CD4-positive, alpha-beta memory T cell (primary cell): ENCODE results near the gene FAM124A. TPM values are rescaled to one million over a fixed set of nuclear protein-coding genes. Genes with fewer than 3 reads are reported as not detected.
"Not testable (repeated sequence)": the region's sequence is repeated elsewhere in the genome, so short reads cannot be mapped to it uniquely, and the experiment has no call there.

ENCODE experiments used
- CTCF ChIA-PET: fragments of 350-600 bp; sonication (Branson Sonifier 250); formaldehyde crosslinking; loops from one replicate; lab custom pipeline; 2021; ENCODE audit warnings: inconsistent platforms; ENCODE audit not compliant: partially characterized antibody; lab: Charles Lee
- POLR2A ChIA-PET: fragments of 350-600 bp; sonication (Branson Sonifier 250); formaldehyde crosslinking; loops from one replicate; lab custom pipeline; 2021; ENCODE audit not compliant: partially characterized antibody; lab: Charles Lee
- DNase-seq, 5 donors: peaks; one replicate each; pipeline versions ENCODE4 v3.0.0 to v3.0.0-alpha.2; 2020 to 2022; ENCODE audit warnings: mixed read lengths in 1 of 5
- H3K27ac ChIP-seq: one replicate; pipeline ENCODE4 v1.7.0; 2013; ENCODE audit warnings: low read depth, low read length
- H3K27me3 ChIP-seq: 2 replicates; pipeline ENCODE4 v1.7.0; 2013; ENCODE audit warnings: mild to moderate bottlenecking, low read length, moderate library complexity; ENCODE audit not compliant: insufficient read depth
- H3K36me3 ChIP-seq: 2 replicates; pipeline ENCODE4 v1.7.0; 2013; ENCODE audit warnings: mild to moderate bottlenecking, low read length, moderate library complexity; ENCODE audit not compliant: insufficient read depth
- H3K4me1 ChIP-seq: 2 replicates; pipeline ENCODE4 v1.7.0; 2013; ENCODE audit warnings: mild to moderate bottlenecking, low read length, moderate library complexity; ENCODE audit not compliant: insufficient read depth
- H3K4me3 ChIP-seq, 2 donors: one replicate each; pipeline ENCODE4 v1.7.0; 2013; ENCODE audit warnings: low read length in 2 of 2, mild to moderate bottlenecking in 1 of 2
- H3K9me3 ChIP-seq, 2 donors: one replicate each; pipeline ENCODE4 v1.7.0; 2013; ENCODE audit warnings: low read length in 2 of 2, control low read depth in 1 of 2; ENCODE audit not compliant: control insufficient read depth in 1 of 2
- H3K27ac Mint-ChIP-seq, 7 donors: one replicate each; pipeline ENCODE4 v1.8.0; 2020 to 2021; ENCODE audit warnings: mixed read lengths in 7 of 7, mild to moderate bottlenecking in 6 of 7, inconsistent platforms in 3 of 7, moderate library complexity in 3 of 7
- H3K27me3 Mint-ChIP-seq, 2 donors: one replicate each; pipeline ENCODE4 v1.8.0; 2020 to 2021; ENCODE audit warnings: mixed read lengths in 2 of 2
- H3K36me3 Mint-ChIP-seq, 2 donors: one replicate each; pipeline ENCODE4 v1.8.0; 2020 to 2021; ENCODE audit warnings: mixed read lengths in 2 of 2, inconsistent platforms in 1 of 2, mild to moderate bottlenecking in 1 of 2
- H3K4me1 Mint-ChIP-seq, 4 donors: one replicate each; pipeline ENCODE4 v1.8.0; 2020 to 2021; ENCODE audit warnings: mixed read lengths in 4 of 4, mild to moderate bottlenecking in 1 of 4
- H3K4me3 Mint-ChIP-seq, 8 donors: one replicate each; pipeline ENCODE4 v1.8.0; 2020 to 2021; ENCODE audit warnings: mixed read lengths in 8 of 8, mild to moderate bottlenecking in 7 of 8, moderate library complexity in 6 of 8, inconsistent platforms in 3 of 8
- H3K9me3 Mint-ChIP-seq, 8 donors: one replicate each; pipeline ENCODE4 v1.8.0; 2020 to 2021; ENCODE audit warnings: mixed read lengths in 8 of 8, mild to moderate bottlenecking in 5 of 8, inconsistent platforms in 3 of 8, moderate library complexity in 1 of 8
- intact Hi-C: fragments of 100-400 bp; cut with micrococcal nuclease; formaldehyde crosslinking; loops from one replicate; pipeline ENCODE4 v1.15.1; 2023
- polyA plus RNA-seq, 2 donors: library from polyadenylated mRNA; unstranded; fragments of 300-500 nt; fragmentation: Illumina TruSeq; gene quantifications; one replicate each; pipeline ENCODE4 v1.2.3, GENCODE V29; 2021
- total RNA-seq, 2 experiments: library from RNA; stranded (reverse); gene quantifications; one replicate each; pipeline ENCODE4 v1.2.3, GENCODE V29; 2021

The FAM124A gene
- total and polyA plus RNA-seq, 4 experiments from 2014 or later, result not detected

- H3K9me3 ChIP-seq, H3K4me3 ChIP-seq, H3K4me3 Mint-ChIP-seq, H3K27me3 Mint-ChIP-seq, H3K27ac Mint-ChIP-seq, intact Hi-C loops, H3K36me3 Mint-ChIP-seq, POLR2A ChIA-PET, H3K27ac ChIP-seq, H3K4me1 ChIP-seq, DNase-seq, H3K27me3 ChIP-seq, H3K4me1 Mint-ChIP-seq, H3K36me3 ChIP-seq, H3K9me3 Mint-ChIP-seq: not testable (repeated sequence)
- CTCF ChIA-PET, result interaction anchor here (0.6 to 4.5 kb wide), 11 partner anchors 8 to 509 kb away, joined by 3 to 63 read pairs (median 17); no protein-coding TSS in a partner anchor
Measured at GRCh38 chr13:51288254-51288653, 66.1 kb downstream of the FAM124A start.

DNA sequence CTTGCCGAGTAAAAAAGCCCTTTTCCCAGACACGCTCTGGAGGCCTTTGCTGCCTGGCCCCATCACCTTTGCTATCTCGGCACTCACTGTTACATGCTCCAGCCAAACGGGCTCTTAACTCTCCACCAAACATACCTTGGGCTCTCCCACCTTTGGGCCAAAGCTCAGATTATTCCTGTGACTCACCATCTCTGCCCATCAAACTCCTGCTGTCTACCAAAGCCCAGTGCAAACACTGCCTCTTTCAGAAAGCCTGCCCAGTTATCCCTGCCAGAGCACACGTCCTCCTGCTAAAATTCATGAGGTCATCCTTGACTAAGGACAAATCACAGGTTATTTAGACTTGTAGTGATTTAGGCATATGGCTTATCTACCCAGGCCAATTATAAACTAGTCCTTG is 69.1 kb downstream of the FAM124A start:
- no peaks in the 10 kb centered on the region for H3K9me3 ChIP-seq
- H3K27ac ChIP-seq, result no peak overlapping the region
- Mint-ChIP-seq H3K27ac (no peak overlapping the region), H3K27me3 (peaks cover 5 to 6% of the 10 kb centered on the region in 2 donors), H3K4me1 (no peaks in the 10 kb centered on the region), H3K9me3 (peaks cover 0 to 2% (median 0%) of the 10 kb centered on the region in 8 donors), H3K4me3 (no peak overlapping the region), H3K36me3 (no peaks in the 10 kb centered on the region)
- no peaks in the 10 kb centered on the region for H3K36me3 ChIP-seq
- no peaks in the 10 kb centered on the region for H3K27me3 ChIP-seq
- H3K4me3 ChIP-seq, result no peak overlapping the region
- H3K4me1 ChIP-seq, result no peaks in the 10 kb centered on the region
- ChIA-PET CTCF (no interaction called here), POLR2A (no interaction called here)
- intact Hi-C loops, result no loop called here
- DNase-seq, result no peak

DNA sequence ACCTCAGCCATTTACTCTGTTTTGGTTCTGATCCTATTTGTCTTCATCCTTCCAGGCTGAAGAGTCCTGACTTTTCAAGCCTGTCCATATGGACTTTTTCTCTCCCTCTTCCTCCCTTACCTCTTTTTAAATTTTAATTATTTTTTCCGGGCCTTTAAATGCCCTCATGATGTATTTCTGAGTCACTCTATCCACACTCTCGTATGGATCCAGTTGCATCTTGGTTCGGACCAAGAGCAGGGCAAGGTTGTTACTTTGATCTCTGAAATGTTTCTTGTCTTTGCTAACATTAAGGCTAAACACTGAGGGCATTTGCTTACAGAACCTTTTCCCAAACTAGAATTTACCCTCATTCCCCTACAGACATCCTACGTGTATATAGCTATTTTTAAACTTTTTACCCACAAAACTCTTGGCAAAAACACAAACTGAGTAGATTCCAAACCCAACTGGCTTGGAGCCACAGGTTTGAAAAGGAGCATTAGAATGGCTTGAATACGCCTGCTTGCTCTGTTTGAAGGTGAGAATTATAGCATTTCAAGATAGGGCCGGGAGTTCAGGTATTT is 69.9 kb downstream of the FAM124A start:
- no peak for DNase-seq
- POLR2A ChIA-PET, result no interaction called here

GRCh38 chr13:51297556-51297955 is 75.4 kb downstream of the FAM124A start:
- H3K9me3 ChIP-seq, result no peaks in the 10 kb centered on the region
- H3K27ac ChIP-seq, result no peak overlapping the region

More for the DNA sequence above, 69.9 kb downstream of the FAM124A start:
- H3K4me1 Mint-ChIP-seq, result no peaks in the 10 kb centered on the region
- CTCF ChIA-PET, result interaction anchor here (1.0 kb wide), 1 partner anchor 52 kb away, joined by 3 read pairs; no protein-coding TSS in a partner anchor
- no peak overlapping the region for H3K4me3 Mint-ChIP-seq
- H3K27me3 Mint-ChIP-seq, result peaks cover 2 to 6% of the 10 kb centered on the region in 2 donors
- Histone ChIP-seq H3K36me3 (no peaks in the 10 kb centered on the region), H3K4me3 (no peak overlapping the region), H3K9me3 (no peaks in the 10 kb centered on the region), H3K27ac (no peak overlapping the region), H3K4me1 (no peaks in the 10 kb centered on the region), H3K27me3 (no peaks in the 10 kb centered on the region)
- intact Hi-C loops, result no loop called here
- no peak overlapping the region for H3K27ac Mint-ChIP-seq
- no peaks in the 10 kb centered on the region for H3K36me3 Mint-ChIP-seq
- peaks cover 0 to 2% (median 0%) of the 10 kb centered on the region in 8 donors for H3K9me3 Mint-ChIP-seq

GRCh38 chr13:51298812-51299211 is 76.6 kb downstream of the FAM124A start:
- intact Hi-C loops, result no loop called here
- no peaks in the 10 kb centered on the region for H3K9me3 ChIP-seq
- POLR2A ChIA-PET, result no interaction called here

More at GRCh38 chr13:51297556-51297955, 75.4 kb downstream of the FAM124A start:
- ChIA-PET CTCF (interaction anchor here (0.5 to 4.6 kb wide), 2 partner anchors 11 to 1395 kb away, joined by 3 to 63 read pairs; no protein-coding TSS in a partner anchor), POLR2A (no interaction called here)
- DNase-seq, result no peak
- Mint-ChIP-seq H3K9me3 (no peaks in the 10 kb centered on the region), H3K36me3 (no peaks in the 10 kb centered on the region), H3K4me3 (no peak overlapping the region), H3K27ac (no peak overlapping the region), H3K27me3 (peaks cover 2 to 19% of the 10 kb centered on the region in 2 donors), H3K4me1 (no peaks in the 10 kb centered on the region)
- H3K4me1 ChIP-seq, result no peaks in the 10 kb centered on the region
- intact Hi-C loops, result no loop called here
- H3K4me3 ChIP-seq, result no peak overlapping the region
- no peaks in the 10 kb centered on the region for H3K36me3 ChIP-seq
- H3K27me3 ChIP-seq, result no peaks in the 10 kb centered on the region

DNA sequence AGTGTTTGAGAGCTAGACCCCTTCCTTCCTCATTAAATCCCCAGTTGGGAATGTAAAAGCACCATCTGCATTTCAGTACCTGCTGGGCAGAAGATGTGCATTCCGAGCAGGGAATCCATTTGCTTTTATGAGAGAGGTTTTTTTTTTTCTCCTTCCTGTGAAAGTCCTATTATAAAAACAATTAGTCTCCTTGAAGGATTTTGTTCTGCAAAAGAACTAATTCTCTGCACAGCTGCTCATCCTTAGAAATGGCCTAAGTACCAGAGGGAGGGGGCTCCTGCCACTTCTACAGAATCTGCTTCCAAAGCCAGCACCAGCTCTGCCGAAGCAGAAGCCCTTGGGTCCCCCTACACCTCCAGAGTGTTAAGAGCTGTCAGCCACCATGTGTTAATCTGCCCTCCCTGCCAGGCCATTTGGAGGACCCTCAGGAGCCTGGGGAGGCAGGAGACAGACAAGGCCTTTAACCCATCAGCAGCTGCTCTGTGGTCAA is 80.9 kb downstream of the FAM124A start:
- intact Hi-C loops, result no loop called here

More at GRCh38 chr13:51298812-51299211, 76.6 kb downstream of the FAM124A start:
- Mint-ChIP-seq H3K36me3 (no peaks in the 10 kb centered on the region), H3K27ac (no peak overlapping the region), H3K4me1 (no peaks in the 10 kb centered on the region), H3K9me3 (no peaks in the 10 kb centered on the region), H3K27me3 (peaks cover 2 to 19% of the 10 kb centered on the region in 2 donors), H3K4me3 (no peak overlapping the region)
- CTCF ChIA-PET, result interaction anchor here (4.6 kb wide), 1 partner anchor 12 kb away, joined by 63 read pairs; no protein-coding TSS in a partner anchor
- no peaks in the 10 kb centered on the region for H3K36me3 ChIP-seq
- H3K27ac ChIP-seq, result no peak overlapping the region
- H3K27me3 ChIP-seq, result no peaks in the 10 kb centered on the region
- no peak for DNase-seq
- no peak overlapping the region for H3K4me3 ChIP-seq
- H3K4me1 ChIP-seq, result no peaks in the 10 kb centered on the region

DNA sequence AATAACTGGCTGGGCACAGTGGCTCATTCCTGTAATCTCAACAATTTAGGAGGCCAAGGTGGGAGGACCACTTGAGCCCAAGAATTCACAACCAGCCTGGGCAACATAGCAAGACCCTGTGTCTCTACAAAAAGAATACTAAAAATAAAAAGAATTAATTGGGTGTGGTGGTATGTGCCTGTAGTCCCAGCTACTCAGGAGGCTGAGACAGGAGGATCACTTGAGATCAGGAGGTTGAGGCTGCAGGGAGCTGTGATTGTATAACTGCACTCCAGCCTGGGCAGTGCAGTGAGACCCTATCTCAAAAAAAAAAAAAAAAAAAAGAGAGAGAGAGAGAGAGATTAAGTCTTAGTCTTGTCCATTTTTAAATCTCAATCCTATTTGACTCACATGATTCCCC is 81.7 kb downstream of the FAM124A start:
- Mint-ChIP-seq H3K4me1 (no peaks in the 10 kb centered on the region), H3K36me3 (no peaks in the 10 kb centered on the region), H3K4me3 (no peak overlapping the region), H3K27me3 (peaks cover 2 to 11% of the 10 kb centered on the region in 2 donors), H3K27ac (no peak overlapping the region), H3K9me3 (no peaks in the 10 kb centered on the region)
- no peaks in the 10 kb centered on the region for H3K4me1 ChIP-seq
- no peaks in the 10 kb centered on the region for H3K36me3 ChIP-seq
- ChIA-PET POLR2A (no interaction called here), CTCF (interaction anchor here (1.3 to 1.7 kb wide), 2 partner anchors 16 to 18 kb away, joined by 6 to 10 read pairs; no protein-coding TSS in a partner anchor)
- no peak overlapping the region for H3K4me3 ChIP-seq
- no peaks in the 10 kb centered on the region for H3K9me3 ChIP-seq
- no peak for DNase-seq
- no peaks in the 10 kb centered on the region for H3K27me3 ChIP-seq
- intact Hi-C loops, result no loop called here
- H3K27ac ChIP-seq, result no peak overlapping the region

More for the DNA sequence above, 80.9 kb downstream of the FAM124A start:
- H3K9me3 Mint-ChIP-seq, result no peaks in the 10 kb centered on the region
- no peaks in the 10 kb centered on the region for H3K36me3 Mint-ChIP-seq
- H3K4me3 Mint-ChIP-seq, result no peak overlapping the region
- ChIA-PET POLR2A (no interaction called here), CTCF (interaction anchor here (1.3 to 1.7 kb wide), 2 partner anchors 15 to 17 kb away, joined by 6 to 10 read pairs; no protein-coding TSS in a partner anchor)
- H3K27me3 ChIP-seq, result no peaks in the 10 kb centered on the region
- H3K27ac ChIP-seq, result no peak overlapping the region
- no peak overlapping the region for H3K27ac Mint-ChIP-seq
- H3K4me3 ChIP-seq, result no peak overlapping the region
- no peaks in the 10 kb centered on the region for H3K4me1 Mint-ChIP-seq
- H3K27me3 Mint-ChIP-seq, result peaks cover 2 to 16% of the 10 kb centered on the region in 2 donors
- no peaks in the 10 kb centered on the region for H3K36me3 ChIP-seq
- no peaks in the 10 kb centered on the region for H3K9me3 ChIP-seq
- no peaks in the 10 kb centered on the region for H3K4me1 ChIP-seq
- no peak for DNase-seq
